ENCODE data around the gene MYO1G.

The MYO1G gene

GRCh38 chr7:44917465-44917864 is 61.4 kb downstream of the MYO1G start:
- DNase-seq (ENCODE audit: insufficient read length) (no peak), FAIRE-seq (no peak)
- TF ChIP-seq TAF1 (IDR thresholded peaks at IDR 0.05; ENCODE audit: borderline replicate concordance, low read depth, low read length) (no peak), POLR2A (IDR thresholded peaks at IDR 0.05; ENCODE audit: low read depth, low read length) (no peak), POLR2AphosphoS5 (IDR thresholded peaks at IDR 0.05; ENCODE audit: low read depth, low read length) (no peak)

GRCh38 chr7:44914992-44915607 is 63.7 kb downstream of the MYO1G start:
- TF ChIP-seq TAF1 (IDR thresholded peaks at IDR 0.05; ENCODE audit: borderline replicate concordance, low read depth, low read length) = no peak
- FAIRE-seq (peak; percentile 81), DNase-seq (ENCODE audit: insufficient read length) (no peak)

- FAIRE-seq = no peak
- DNase-seq (ENCODE audit: insufficient read length) = no peak
- TF ChIP-seq TAF1 (IDR thresholded peaks at IDR 0.05; ENCODE audit: borderline replicate concordance, low read depth, low read length) (no peak), POLR2AphosphoS5 (IDR thresholded peaks at IDR 0.05; ENCODE audit: low read depth, low read length) (no peak), POLR2A (IDR thresholded peaks at IDR 0.05; ENCODE audit: low read depth, low read length) (no peak)
Observed at GRCh38 chr7:44912775-44913347, 66.0 kb downstream of the MYO1G start.
